HEK293 (cell line): ENCODE data around the gene RPS24.

Experiments
- ZSCAN16 ChIP-seq: fragments of 450-650 bp; formaldehyde crosslinking; IDR thresholded peaks from 2 replicates; pipeline ENCODE4 v1.5.1; 2016; ENCODE audit warnings: missing biosample characterization, missing genetic modification characterization
- TF ChIP-seq, protein P1 (sequence below): sonication (generic); formaldehyde crosslinking; IDR thresholded peaks from 2 replicates; pipeline ENCODE4 v1.8.1; 2022; ENCODE audit warnings: mild to moderate bottlenecking, moderate library complexity, missing genetic modification reagents
- TF ChIP-seq, protein P2 (sequence below): fragments of 450-650 bp; formaldehyde crosslinking; IDR thresholded peaks from 2 replicates; pipeline ENCODE4 v1.5.1; 2016; ENCODE audit warnings: missing biosample characterization, missing genetic modification characterization
- TF ChIP-seq, protein P3 (sequence below): fragments of 450-650 bp; formaldehyde crosslinking; IDR thresholded peaks from 2 replicates; pipeline ENCODE4 v1.5.1; 2016; ENCODE audit warnings: missing biosample characterization, missing genetic modification characterization
- TF ChIP-seq, protein P4 (sequence below): fragments of 450-650 bp; formaldehyde crosslinking; IDR thresholded peaks from 2 replicates; pipeline ENCODE4 v1.5.1; 2016; ENCODE audit warnings: missing biosample characterization, missing genetic modification characterization

DNA sequence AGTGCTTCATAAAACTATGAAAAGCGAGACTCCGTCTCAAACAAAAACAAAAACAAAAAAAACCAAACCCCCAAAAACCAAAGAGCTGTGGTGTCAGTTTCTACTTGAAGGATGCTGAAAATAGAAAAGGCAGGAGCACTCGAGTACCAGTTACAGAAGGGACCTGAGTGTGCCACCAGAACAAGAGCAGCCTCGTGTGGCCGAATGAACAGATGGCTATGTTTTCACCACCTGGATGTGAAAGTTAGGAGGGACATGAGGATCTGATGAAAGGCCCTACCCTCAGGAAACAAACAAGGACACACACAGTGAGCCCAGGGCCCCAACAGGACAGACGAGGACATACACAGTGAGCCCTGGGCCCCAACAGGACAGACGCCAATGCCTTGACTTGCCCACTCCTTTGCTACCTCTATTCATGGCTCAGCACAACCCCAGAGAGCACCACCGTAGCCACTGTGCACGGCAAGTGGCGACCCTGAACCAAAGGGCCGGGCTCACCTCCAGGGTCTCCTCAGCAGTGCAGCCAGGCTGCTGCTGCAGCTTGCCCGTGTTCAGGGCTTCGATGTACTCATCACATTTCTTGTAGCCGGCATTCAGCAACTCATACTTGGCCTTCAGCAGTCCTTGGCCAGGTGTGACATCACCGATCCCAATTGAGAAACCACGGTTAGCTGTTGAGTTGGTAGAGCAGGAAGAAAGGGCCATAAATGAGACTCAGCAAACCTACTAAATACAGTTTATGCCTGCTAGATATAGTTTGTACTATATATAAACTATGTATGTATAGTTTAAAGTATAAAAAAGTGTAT is 29.2 kb upstream of the RPS24 start:
- TF ChIP-seq, protein P1, sequence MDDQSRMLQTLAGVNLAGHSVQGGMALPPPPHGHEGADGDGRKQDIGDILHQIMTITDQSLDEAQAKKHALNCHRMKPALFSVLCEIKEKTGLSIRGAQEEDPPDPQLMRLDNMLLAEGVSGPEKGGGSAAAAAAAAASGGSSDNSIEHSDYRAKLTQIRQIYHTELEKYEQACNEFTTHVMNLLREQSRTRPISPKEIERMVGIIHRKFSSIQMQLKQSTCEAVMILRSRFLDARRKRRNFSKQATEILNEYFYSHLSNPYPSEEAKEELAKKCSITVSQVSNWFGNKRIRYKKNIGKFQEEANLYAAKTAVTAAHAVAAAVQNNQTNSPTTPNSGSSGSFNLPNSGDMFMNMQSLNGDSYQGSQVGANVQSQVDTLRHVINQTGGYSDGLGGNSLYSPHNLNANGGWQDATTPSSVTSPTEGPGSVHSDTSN (CRISPR knock-in tag) = no peak
- no peak for TF ChIP-seq ZSCAN16 (tag by site-specific recombination)
- TF ChIP-seq, protein P2, sequence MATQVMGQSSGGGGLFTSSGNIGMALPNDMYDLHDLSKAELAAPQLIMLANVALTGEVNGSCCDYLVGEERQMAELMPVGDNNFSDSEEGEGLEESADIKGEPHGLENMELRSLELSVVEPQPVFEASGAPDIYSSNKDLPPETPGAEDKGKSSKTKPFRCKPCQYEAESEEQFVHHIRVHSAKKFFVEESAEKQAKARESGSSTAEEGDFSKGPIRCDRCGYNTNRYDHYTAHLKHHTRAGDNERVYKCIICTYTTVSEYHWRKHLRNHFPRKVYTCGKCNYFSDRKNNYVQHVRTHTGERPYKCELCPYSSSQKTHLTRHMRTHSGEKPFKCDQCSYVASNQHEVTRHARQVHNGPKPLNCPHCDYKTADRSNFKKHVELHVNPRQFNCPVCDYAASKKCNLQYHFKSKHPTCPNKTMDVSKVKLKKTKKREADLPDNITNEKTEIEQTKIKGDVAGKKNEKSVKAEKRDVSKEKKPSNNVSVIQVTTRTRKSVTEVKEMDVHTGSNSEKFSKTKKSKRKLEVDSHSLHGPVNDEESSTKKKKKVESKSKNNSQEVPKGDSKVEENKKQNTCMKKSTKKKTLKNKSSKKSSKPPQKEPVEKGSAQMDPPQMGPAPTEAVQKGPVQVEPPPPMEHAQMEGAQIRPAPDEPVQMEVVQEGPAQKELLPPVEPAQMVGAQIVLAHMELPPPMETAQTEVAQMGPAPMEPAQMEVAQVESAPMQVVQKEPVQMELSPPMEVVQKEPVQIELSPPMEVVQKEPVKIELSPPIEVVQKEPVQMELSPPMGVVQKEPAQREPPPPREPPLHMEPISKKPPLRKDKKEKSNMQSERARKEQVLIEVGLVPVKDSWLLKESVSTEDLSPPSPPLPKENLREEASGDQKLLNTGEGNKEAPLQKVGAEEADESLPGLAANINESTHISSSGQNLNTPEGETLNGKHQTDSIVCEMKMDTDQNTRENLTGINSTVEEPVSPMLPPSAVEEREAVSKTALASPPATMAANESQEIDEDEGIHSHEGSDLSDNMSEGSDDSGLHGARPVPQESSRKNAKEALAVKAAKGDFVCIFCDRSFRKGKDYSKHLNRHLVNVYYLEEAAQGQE (tag by site-specific recombination) = no peak
- TF ChIP-seq, protein P3, sequence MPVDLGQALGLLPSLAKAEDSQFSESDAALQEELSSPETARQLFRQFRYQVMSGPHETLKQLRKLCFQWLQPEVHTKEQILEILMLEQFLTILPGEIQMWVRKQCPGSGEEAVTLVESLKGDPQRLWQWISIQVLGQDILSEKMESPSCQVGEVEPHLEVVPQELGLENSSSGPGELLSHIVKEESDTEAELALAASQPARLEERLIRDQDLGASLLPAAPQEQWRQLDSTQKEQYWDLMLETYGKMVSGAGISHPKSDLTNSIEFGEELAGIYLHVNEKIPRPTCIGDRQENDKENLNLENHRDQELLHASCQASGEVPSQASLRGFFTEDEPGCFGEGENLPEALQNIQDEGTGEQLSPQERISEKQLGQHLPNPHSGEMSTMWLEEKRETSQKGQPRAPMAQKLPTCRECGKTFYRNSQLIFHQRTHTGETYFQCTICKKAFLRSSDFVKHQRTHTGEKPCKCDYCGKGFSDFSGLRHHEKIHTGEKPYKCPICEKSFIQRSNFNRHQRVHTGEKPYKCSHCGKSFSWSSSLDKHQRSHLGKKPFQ (tag by site-specific recombination) = no peak
- TF ChIP-seq, protein P4, sequence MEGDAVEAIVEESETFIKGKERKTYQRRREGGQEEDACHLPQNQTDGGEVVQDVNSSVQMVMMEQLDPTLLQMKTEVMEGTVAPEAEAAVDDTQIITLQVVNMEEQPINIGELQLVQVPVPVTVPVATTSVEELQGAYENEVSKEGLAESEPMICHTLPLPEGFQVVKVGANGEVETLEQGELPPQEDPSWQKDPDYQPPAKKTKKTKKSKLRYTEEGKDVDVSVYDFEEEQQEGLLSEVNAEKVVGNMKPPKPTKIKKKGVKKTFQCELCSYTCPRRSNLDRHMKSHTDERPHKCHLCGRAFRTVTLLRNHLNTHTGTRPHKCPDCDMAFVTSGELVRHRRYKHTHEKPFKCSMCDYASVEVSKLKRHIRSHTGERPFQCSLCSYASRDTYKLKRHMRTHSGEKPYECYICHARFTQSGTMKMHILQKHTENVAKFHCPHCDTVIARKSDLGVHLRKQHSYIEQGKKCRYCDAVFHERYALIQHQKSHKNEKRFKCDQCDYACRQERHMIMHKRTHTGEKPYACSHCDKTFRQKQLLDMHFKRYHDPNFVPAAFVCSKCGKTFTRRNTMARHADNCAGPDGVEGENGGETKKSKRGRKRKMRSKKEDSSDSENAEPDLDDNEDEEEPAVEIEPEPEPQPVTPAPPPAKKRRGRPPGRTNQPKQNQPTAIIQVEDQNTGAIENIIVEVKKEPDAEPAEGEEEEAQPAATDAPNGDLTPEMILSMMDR (tag by site-specific recombination) = no peak
